ENCODE measurements around the gene CD4. TPM values are rescaled to one million over a fixed set of nuclear protein-coding genes. Genes with fewer than 3 reads are reported as not detected.

The CD4 gene
- total and polyA plus RNA-seq, 7 experiments from 2014 or later: 164 to 576 (median 256) TPM

GRCh38 chr12:6772726-6773589, 16.4 kb upstream of the CD4 start:
- Histone ChIP-seq H3K9me3 (ENCODE audit: control insufficient read depth in 2 of 3, low read length in 3 of 3) (no peaks in the 10 kb centered on the region), H3K27ac (ENCODE audit: low read depth, low read length) (peak overlapping the region; percentile 46), H3K4me3 (ENCODE audit: low read length) (peak overlapping the region; percentile 55), H3K4me1 (ENCODE audit: control insufficient read depth in 2 of 2, insufficient read depth in 2 of 2, low read length in 2 of 2) (peaks cover 18 to 37% of the 10 kb centered on the region in 2 donors), H3K27me3 (ENCODE audit: control insufficient read depth in 2 of 2, insufficient read depth in 2 of 2, low read length in 2 of 2) (no peaks in the 10 kb centered on the region), H3K36me3 (ENCODE audit: control insufficient read depth in 2 of 3, insufficient read depth in 3 of 3, low read length in 3 of 3) (no peaks in the 10 kb centered on the region)
- intact Hi-C loops (cut with micrococcal nuclease): loop anchor here (1.0 to 2.0 kb wide), 3 partner anchors 9 to 16 kb away; partner anchors contain the start of gene CD4 (in 1 of the 2)
- ChIA-PET POLR2A (interaction anchor here (1.0 to 2.7 kb wide), 5 partner anchors 9 to 49 kb away, joined by 3 to 14 read pairs (median 6); partner anchors contain the start of genes CD4, COPS7A and MLF2), CTCF (interaction anchor here (1.1 to 2.3 kb wide), 2 partner anchors 16 to 20 kb away, joined by 3 to 12 read pairs; partner anchors contain the start of genes CD4 and MLF2)
- peaks cover 0 to 18% (median 0%) of the 10 kb centered on the region in 5 donors for H3K36me3 Mint-ChIP-seq
- peaks cover 21 to 76% (median 34%) of the 10 kb centered on the region in 7 donors for H3K4me1 Mint-ChIP-seq
- DNase-seq (no peak), ATAC-seq (no peak)
- peak overlapping the region; percentile 25 to 87 (median 64) for H3K4me3 Mint-ChIP-seq
- H3K27ac Mint-ChIP-seq: peak overlapping the region in 6 of 9 donors; percentile 16 to 91 (median 36)
- peaks cover 0 to 1% (median 0%) of the 10 kb centered on the region in 11 donors for H3K9me3 Mint-ChIP-seq
- H3K27me3 Mint-ChIP-seq: peaks cover 0 to 52% (median 13%) of the 10 kb centered on the region in 5 donors

GRCh38 chr12:6773590-6774351, 15.6 kb upstream of the CD4 start:
- H3K36me3 ChIP-seq (ENCODE audit: control insufficient read depth in 2 of 3, insufficient read depth in 3 of 3, low read length in 3 of 3): no peaks in the 10 kb centered on the region
- peaks cover 0 to 1% (median 0%) of the 10 kb centered on the region in 11 donors for H3K9me3 Mint-ChIP-seq
- peaks cover 20 to 44% of the 10 kb centered on the region in 2 donors for H3K4me1 ChIP-seq (ENCODE audit: control insufficient read depth in 2 of 2, insufficient read depth in 2 of 2, low read length in 2 of 2)
- ChIA-PET POLR2A (interaction anchor here (0.9 to 2.3 kb wide), 10 partner anchors 9 to 85 kb away, joined by 3 to 9 read pairs (median 4); partner anchors contain the start of genes CD4, COPS7A, MLF2 and ZNF384), CTCF (interaction anchor here (0.6 to 2.3 kb wide), 3 partner anchors 7 to 41 kb away, joined by 3 to 12 read pairs (median 6); partner anchors contain the start of genes MLF2 and PTMS)
- H3K27me3 ChIP-seq (ENCODE audit: control insufficient read depth in 2 of 2, insufficient read depth in 2 of 2, low read length in 2 of 2): no peaks in the 10 kb centered on the region
- peak overlapping the region; percentile 10 for H3K27ac ChIP-seq (ENCODE audit: low read depth, low read length)
- peak overlapping the region; percentile 55 for H3K4me3 ChIP-seq (ENCODE audit: low read length)
- peak overlapping the region in 9 of 10 donors; percentile 49 to 87 (median 70) for H3K4me3 Mint-ChIP-seq
- H3K27me3 Mint-ChIP-seq: peaks cover 0 to 44% (median 5%) of the 10 kb centered on the region in 5 donors
- H3K9me3 ChIP-seq (ENCODE audit: control insufficient read depth in 2 of 3, low read length in 3 of 3): no peaks in the 10 kb centered on the region
- intact Hi-C loops (cut with micrococcal nuclease): loop anchor here in 1 of 2 donors (2.0 kb wide), 1 partner anchor 15 kb away; the partner anchor contains the start of gene CD4
- H3K36me3 Mint-ChIP-seq: peaks cover 0 to 22% (median 0%) of the 10 kb centered on the region in 5 donors
- H3K27ac Mint-ChIP-seq: peak overlapping the region in 3 of 9 donors; percentile 59 to 91 (median 86)
- DNase-seq (peak in 1 of 9 donors; percentile 65), ATAC-seq (peak; percentile 32)
- H3K4me1 Mint-ChIP-seq: peaks cover 26 to 73% (median 40%) of the 10 kb centered on the region in 7 donors

GRCh38 chr12:6774499-6775062, 14.7 kb upstream of the CD4 start:
- no peaks in the 10 kb centered on the region for H3K36me3 ChIP-seq (ENCODE audit: control insufficient read depth in 2 of 3, insufficient read depth in 3 of 3, low read length in 3 of 3)
- DNase-seq (no peak), ATAC-seq (peak; percentile 36)
- H3K27me3 ChIP-seq (ENCODE audit: control insufficient read depth in 2 of 2, insufficient read depth in 2 of 2, low read length in 2 of 2): no peaks in the 10 kb centered on the region
- Mint-ChIP-seq H3K4me1 (peaks cover 34 to 77% (median 48%) of the 10 kb centered on the region in 7 donors), H3K27ac (peak overlapping the region in 8 of 9 donors; percentile 13 to 86 (median 66)), H3K27me3 (peaks cover 0 to 36% (median 5%) of the 10 kb centered on the region in 5 donors), H3K36me3 (peaks cover 0 to 22% (median 0%) of the 10 kb centered on the region in 5 donors), H3K4me3 (peak overlapping the region; percentile 16 to 84 (median 61)), H3K9me3 (peaks cover 0 to 1% (median 0%) of the 10 kb centered on the region in 11 donors)
- CTCF ChIA-PET: interaction anchor here (0.6 to 2.3 kb wide), 3 partner anchors 8 to 42 kb away, joined by 3 to 12 read pairs (median 6); partner anchors contain the start of genes MLF2 and PTMS
- H3K4me1 ChIP-seq (ENCODE audit: control insufficient read depth in 2 of 2, insufficient read depth in 2 of 2, low read length in 2 of 2): peaks cover 21 to 51% of the 10 kb centered on the region in 2 donors
- no peaks in the 10 kb centered on the region for H3K9me3 ChIP-seq (ENCODE audit: control insufficient read depth in 2 of 3, low read length in 3 of 3)
- POLR2A ChIA-PET: interaction anchor here (0.9 to 2.3 kb wide), 11 partner anchors 8 to 86 kb away, joined by 3 to 9 read pairs (median 4); partner anchors contain the start of genes CD4, COPS7A, MLF2 and ZNF384
- H3K27ac ChIP-seq (ENCODE audit: low read depth, low read length): no peak overlapping the region
- intact Hi-C loops (cut with micrococcal nuclease): loop anchor here in 1 of 2 donors (5.0 kb wide), 1 partner anchor 207 kb away; the partner anchor contains the start of gene NOP2
- peak overlapping the region; percentile 47 for H3K4me3 ChIP-seq (ENCODE audit: low read length)

GRCh38 chr12:6775185-6776174, 13.8 kb upstream of the CD4 start:
- Mint-ChIP-seq H3K36me3 (peaks cover 0 to 22% (median 0%) of the 10 kb centered on the region in 5 donors), H3K4me3 (peak overlapping the region in 6 of 10 donors; percentile 52 to 84 (median 68)), H3K27me3 (peaks cover 0 to 33% (median 5%) of the 10 kb centered on the region in 5 donors), H3K4me1 (peaks cover 38 to 79% (median 57%) of the 10 kb centered on the region in 7 donors), H3K27ac (peak overlapping the region in 7 of 9 donors; percentile 11 to 86 (median 66)), H3K9me3 (peaks cover 0 to 1% (median 0%) of the 10 kb centered on the region in 11 donors)
- POLR2A ChIA-PET: interaction anchor here (0.9 to 1.6 kb wide), 4 partner anchors 9 to 22 kb away, joined by 3 to 6 read pairs (median 4); partner anchors contain the start of genes MLF2 and PTMS
- Histone ChIP-seq H3K4me1 (ENCODE audit: control insufficient read depth in 2 of 2, insufficient read depth in 2 of 2, low read length in 2 of 2) (peaks cover 21 to 60% of the 10 kb centered on the region in 2 donors), H3K27ac (ENCODE audit: low read depth, low read length) (no peak overlapping the region), H3K27me3 (ENCODE audit: control insufficient read depth in 2 of 2, insufficient read depth in 2 of 2, low read length in 2 of 2) (no peaks in the 10 kb centered on the region), H3K36me3 (ENCODE audit: control insufficient read depth in 2 of 3, insufficient read depth in 3 of 3, low read length in 3 of 3) (no peaks in the 10 kb centered on the region), H3K4me3 (ENCODE audit: low read length) (peak overlapping the region; percentile 47), H3K9me3 (ENCODE audit: control insufficient read depth in 2 of 3, low read length in 3 of 3) (no peaks in the 10 kb centered on the region)
- no peak for ATAC-seq
- CTCF ChIA-PET: interaction anchor here (1.8 kb wide), 1 partner anchor 9 kb away, joined by 6 read pairs; the partner anchor contains the start of gene PTMS
- intact Hi-C loops (cut with micrococcal nuclease): loop anchor here in 1 of 2 donors (5.0 kb wide), 1 partner anchor 208 kb away; the partner anchor contains the start of gene NOP2
- no peak for DNase-seq

GRCh38 chr12:6777386-6777785, 11.9 kb upstream of the CD4 start:
- POLR2A ChIA-PET: interaction anchor here (0.6 to 2.1 kb wide), 6 partner anchors 8 to 24 kb away, joined by 4 to 20 read pairs (median 5); partner anchors contain the start of genes CD4, MLF2 and PTMS
- Mint-ChIP-seq H3K9me3 (peaks cover 0 to 1% (median 0%) of the 10 kb centered on the region in 11 donors), H3K4me1 (peaks cover 29 to 75% (median 50%) of the 10 kb centered on the region in 7 donors), H3K27me3 (peaks cover 0 to 22% (median 5%) of the 10 kb centered on the region in 5 donors), H3K27ac (peak overlapping the region in 3 of 9 donors; percentile 14 to 33 (median 27)), H3K36me3 (peaks cover 0 to 21% (median 0%) of the 10 kb centered on the region in 5 donors), H3K4me3 (peak overlapping the region in 2 of 10 donors; percentile 11 to 16)
- intact Hi-C loops (cut with micrococcal nuclease): loop anchor here in 1 of 2 donors (5.0 kb wide), 1 partner anchor 210 kb away; the partner anchor contains the start of gene NOP2
- no peaks in the 10 kb centered on the region for H3K27me3 ChIP-seq (ENCODE audit: control insufficient read depth in 2 of 2, insufficient read depth in 2 of 2, low read length in 2 of 2)
- no peak overlapping the region for H3K4me3 ChIP-seq (ENCODE audit: low read length)
- DNase-seq (no peak), ATAC-seq (no peak)
- H3K36me3 ChIP-seq (ENCODE audit: control insufficient read depth in 2 of 3, insufficient read depth in 3 of 3, low read length in 3 of 3): no peaks in the 10 kb centered on the region
- no peaks in the 10 kb centered on the region for H3K9me3 ChIP-seq (ENCODE audit: control insufficient read depth in 2 of 3, low read length in 3 of 3)
- CTCF ChIA-PET: interaction anchor here (0.7 to 4.8 kb wide), 5 partner anchors 9 to 98 kb away, joined by 3 to 48 read pairs (median 3); partner anchors contain the start of gene MLF2
- no peak overlapping the region for H3K27ac ChIP-seq (ENCODE audit: low read depth, low read length)
- peaks cover 21 to 54% of the 10 kb centered on the region in 2 donors for H3K4me1 ChIP-seq (ENCODE audit: control insufficient read depth in 2 of 2, insufficient read depth in 2 of 2, low read length in 2 of 2)
